HG03354 (cell line): ENCODE measurements around the gene TBC1D14.
"Not testable (repeated sequence)": the region's sequence is repeated elsewhere in the genome, so short reads cannot be mapped to it uniquely, and the experiment has no call there.

Source experiments
- ATAC-seq: cut with Tn5 transposase; IDR thresholded peaks from one replicate; pipeline ENCODE4 v1.9.1; 2021; ENCODE audit warnings: mild to moderate bottlenecking; ENCODE audit not compliant: unreplicated experiment, poor library complexity, severe bottlenecking

Gene TBC1D14

DNA sequence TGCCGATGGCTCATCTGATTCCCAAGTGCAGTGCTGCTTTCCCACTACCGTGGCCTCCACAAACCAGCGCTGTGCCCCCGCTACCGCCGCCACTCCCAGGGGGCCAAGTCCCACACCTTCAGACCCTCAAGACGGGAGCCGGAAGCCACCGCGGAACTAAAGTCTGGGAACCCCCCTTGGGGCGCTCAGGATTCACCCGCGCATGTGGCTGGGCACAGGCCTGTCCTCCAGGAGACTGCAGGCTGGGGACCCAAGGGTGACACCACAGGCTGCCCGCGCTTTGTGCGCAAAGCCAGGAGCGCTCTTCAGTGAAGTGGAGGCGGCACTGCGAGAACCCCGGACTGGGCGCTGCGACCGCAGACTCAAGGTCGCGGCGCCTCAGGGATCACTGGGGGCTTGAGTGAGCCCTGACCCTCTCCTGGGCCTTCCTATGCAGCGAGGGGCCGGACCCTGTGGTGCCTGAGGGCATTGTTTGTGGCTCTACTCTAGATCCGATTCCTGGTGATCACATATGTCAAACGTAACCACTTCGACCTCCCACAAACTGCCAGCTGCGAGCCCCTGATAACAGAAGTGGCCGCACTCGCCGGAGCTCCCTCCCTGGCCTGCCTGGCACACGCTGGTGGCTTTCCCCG is 20.4 kb upstream of the TBC1D14 start:
- no peak for ATAC-seq

DNA sequence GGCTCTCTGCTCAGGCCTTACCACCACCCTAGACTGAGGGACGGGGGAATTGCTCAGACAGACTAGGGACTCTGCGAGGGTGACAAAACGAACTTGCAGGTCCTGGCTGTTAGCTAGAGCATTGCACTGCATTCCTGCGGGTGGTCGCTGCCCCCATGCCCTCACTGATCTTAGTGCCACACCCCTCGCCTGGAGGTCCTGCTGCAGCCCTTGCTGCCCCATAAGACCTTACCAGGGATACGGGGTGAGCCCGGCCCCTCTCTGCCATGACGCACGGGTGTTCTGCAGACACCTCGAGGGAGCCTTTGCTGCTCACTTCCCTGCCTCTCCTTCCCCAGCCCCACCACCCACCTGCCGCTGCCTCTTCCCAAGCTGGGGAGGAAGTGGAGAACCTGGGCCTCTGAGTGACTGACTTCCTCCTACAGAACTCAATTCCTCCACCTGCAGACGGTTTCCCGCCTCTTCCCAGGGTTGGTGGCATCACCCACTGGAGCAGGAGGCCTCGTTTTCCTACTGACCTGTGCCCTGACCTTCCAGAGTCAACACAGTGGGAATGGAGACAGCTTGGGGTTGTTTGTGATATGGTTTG is 19.8 kb upstream of the TBC1D14 start:
- ATAC-seq = no peak

GRCh38 chr4:6890358-6890757 is 19.3 kb upstream of the TBC1D14 start:
- ATAC-seq = no peak

GRCh38 chr4:6890971-6891370 is 18.7 kb upstream of the TBC1D14 start:
- ATAC-seq = not testable (repeated sequence)

GRCh38 chr4:6891436-6892170 is 18.0 kb upstream of the TBC1D14 start:
- ATAC-seq = no peak

- no peak for ATAC-seq
Measured at GRCh38 chr4:6892190-6892908, 17.3 kb upstream of the TBC1D14 start.

DNA sequence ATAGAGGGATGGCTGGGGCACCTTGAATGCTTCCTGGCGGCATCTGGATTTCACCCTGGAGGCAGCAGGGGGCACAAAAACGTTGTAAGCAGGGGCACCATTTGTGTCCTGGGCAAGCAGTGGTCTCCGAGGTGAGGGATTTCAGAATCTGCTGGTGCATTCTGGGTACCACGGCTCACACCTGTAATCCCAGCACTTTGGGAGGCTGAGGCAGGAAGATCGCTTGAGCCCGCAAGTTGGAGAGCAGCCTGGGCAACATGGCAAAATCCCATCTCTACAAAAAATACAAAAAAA is 16.8 kb upstream of the TBC1D14 start:
- no peak for ATAC-seq

GRCh38 chr4:6893449-6894085 is 16.1 kb upstream of the TBC1D14 start:
- ATAC-seq = no peak

DNA sequence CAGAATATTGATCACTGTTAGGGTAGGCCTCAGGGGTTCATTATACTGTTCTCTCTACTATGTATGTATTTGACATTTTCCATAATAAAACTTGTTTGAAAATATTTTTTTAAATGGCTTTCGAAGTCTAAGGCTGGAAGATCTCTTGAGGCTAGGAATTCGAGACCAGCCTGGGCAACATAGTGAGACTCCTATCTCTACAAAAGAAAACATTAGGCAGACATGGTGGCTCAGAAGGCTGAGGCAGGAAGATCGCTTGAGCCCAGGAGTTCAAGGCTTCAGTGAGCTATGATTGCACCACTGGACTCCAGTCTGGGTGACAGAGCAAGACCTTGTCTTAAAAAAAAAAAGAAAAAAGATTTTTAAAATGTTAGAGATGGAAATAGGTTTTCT is 15.5 kb upstream of the TBC1D14 start:
- no peak for ATAC-seq

DNA sequence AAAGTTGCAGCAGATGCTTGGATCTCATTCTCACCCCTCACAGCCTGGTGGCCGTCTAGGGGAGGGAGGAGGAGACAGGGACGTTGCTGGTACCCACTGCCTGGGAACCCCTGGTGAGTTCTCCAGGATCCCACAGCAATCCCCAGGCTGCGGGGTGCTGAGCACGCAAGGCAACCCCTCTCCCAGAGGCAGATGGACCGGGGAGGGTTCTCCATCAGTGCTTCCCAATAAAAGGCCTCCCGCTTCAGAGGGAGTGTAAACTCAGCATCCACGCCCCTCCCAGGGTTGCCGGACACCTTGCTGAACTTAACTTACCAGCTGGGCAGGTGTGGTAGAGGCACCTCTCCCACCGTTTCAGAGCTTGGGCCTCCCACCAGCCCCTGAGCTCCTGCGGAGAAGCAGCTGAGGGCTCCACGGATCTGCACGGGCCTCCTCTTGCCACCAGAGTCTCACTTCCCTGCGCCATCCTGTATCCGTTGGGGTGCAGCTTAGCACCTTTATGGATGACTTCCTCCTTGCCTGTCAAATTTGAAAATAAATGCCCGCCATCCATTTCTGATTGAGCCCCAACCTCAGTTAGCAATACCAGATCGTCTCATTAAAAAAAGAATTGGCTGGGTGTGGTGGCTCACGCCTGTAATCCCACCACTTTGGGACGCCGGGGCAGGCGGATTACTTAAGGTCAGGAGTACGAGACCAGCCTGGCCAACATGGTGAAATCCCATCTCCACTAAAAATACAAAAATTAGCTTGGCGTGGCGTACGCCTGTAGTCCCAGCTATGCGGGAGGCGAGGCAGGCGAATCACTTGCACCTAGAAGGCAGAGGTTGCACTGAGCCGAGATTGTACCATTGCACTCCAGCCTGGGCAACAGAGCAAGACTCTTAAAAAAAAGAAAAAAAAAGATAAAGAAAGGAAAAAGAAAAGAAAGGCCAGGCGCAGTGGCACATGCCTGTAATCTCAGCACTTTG is 14.8 kb upstream of the TBC1D14 start:
- ATAC-seq = no peak

- no peak for ATAC-seq
Measured at GRCh38 chr4:6896035-6896434, 13.6 kb upstream of the TBC1D14 start.

- no peak for ATAC-seq
Measured at GRCh38 chr4:6898763-6899162, 10.9 kb upstream of the TBC1D14 start.

DNA sequence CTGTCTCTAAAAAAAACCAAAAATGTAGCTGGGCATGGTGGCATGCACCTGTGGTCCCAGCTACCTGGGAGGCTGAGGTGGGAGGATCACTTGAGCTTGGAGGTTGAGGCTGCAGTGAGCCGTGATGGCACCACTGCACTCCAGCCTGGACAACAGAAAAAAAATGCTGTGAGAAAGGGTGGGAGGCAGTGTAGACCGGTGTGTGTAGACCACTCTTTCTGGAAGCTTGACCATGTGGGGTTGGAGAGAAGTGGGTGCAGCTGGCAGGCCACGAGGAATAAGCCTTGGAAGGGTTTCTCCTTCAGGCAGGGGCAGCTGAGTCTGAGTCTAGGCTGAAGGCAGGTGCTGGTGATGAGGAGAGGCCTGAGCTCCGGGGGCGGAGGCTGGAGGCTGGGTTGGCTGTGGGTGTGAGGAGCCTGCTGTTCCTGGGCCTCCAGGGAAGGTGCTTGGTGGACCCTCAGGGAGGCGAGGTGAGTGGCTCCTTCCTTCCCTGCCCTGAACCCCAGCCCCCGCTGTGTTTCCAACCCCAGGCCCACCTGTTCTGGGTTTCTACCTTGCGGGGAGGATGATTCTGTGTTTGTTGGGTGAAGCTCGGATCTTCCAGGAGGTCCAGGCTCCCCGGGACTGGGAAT is 9.3 kb upstream of the TBC1D14 start:
- no peak for ATAC-seq

- no peak for ATAC-seq
Measured at GRCh38 chr4:6900956-6901355, 8.7 kb upstream of the TBC1D14 start.

GRCh38 chr4:6901669-6902317 is 7.8 kb upstream of the TBC1D14 start:
- no peak for ATAC-seq

- no peak for ATAC-seq
Measured at GRCh38 chr4:6902318-6903042, 7.1 kb upstream of the TBC1D14 start.

GRCh38 chr4:6905516-6906445 is 3.8 kb upstream of the TBC1D14 start:
- ATAC-seq = no peak
